A549 (cell line): Measurements from ENCODE around the gene NRG3. TPM values are rescaled to one million over a fixed set of nuclear protein-coding genes. Genes with fewer than 3 reads are reported as not detected.

Experiments used
- ATAC-seq, 2 experiments: fragments of 200-7000 bp in 1 of 2; fragments of >200 bp in 1 of 2; cut with Nextera tagmentation in 1 of 2; cut with Tn5 transposase in 1 of 2; 3 replicates each; pipeline versions ENCODE4 v1.8.0 to v1.9.1; 2018 to 2020; ENCODE audit warnings: mild to moderate bottlenecking in 1 of 2, moderate library complexity in 1 of 2
- CTCF ChIA-PET: fragments of 300-600 bp; sonication (Branson Sonifier 250); formaldehyde crosslinking; extraction: SDS; loops from one replicate; lab custom pipeline; 2021; ENCODE audit warnings: antibody characterized with exemption, inconsistent platforms; lab: Yijun Ruan, JAX
- POLR2A ChIA-PET: fragments of 350-600 bp; formaldehyde crosslinking; extraction: SDS; loops from one replicate; lab custom pipeline; 2021; ENCODE audit warnings: antibody characterized with exemption, inconsistent platforms; lab: Yijun Ruan, JAX
- DNase-seq, 2 experiments: peaks; one replicate each; pipeline versions ENCODE4 v3.0.0 to v3.0.0-alpha.2; 2011 to 2016; ENCODE audit warnings: low read depth in 1 of 2, low spot score in 1 of 2
- FAIRE-seq: peaks from 2 replicates; lab custom pipeline; 2011; peaks lifted over from hg19 to GRCh38; lab: Jason Lieb, UNC
- H3K27ac ChIP-seq, 2 experiments: fragments of >200 bp; sonication (Bioruptor Twin); formaldehyde crosslinking; 3 replicates each; pipeline ENCODE4 v1.5.1; 2016 to 2017
- H3K4me1 ChIP-seq: fragments of >200 bp; sonication (Bioruptor Twin); formaldehyde crosslinking; 3 replicates; pipeline ENCODE4 v1.6.1; 2016
- H3K4me2 ChIP-seq: fragments of >200 bp; sonication (Bioruptor Twin); formaldehyde crosslinking; 3 replicates; pipeline ENCODE4 v1.6.1; 2016
- H3K4me3 ChIP-seq: fragments of >200 bp; sonication (Bioruptor Twin); formaldehyde crosslinking; 3 replicates; pipeline ENCODE4 v1.5.1; 2016
- H3K9me3 ChIP-seq: fragments of >200 bp; sonication (Bioruptor Twin); formaldehyde crosslinking; 3 replicates; pipeline ENCODE4 v1.6.1; 2016
- BCL3 ChIP-seq: fragments of >200 bp; sonication (Bioruptor Twin); formaldehyde crosslinking; IDR thresholded peaks from 3 replicates; pipeline ENCODE4 v1.6.1; 2016
- CBX2 ChIP-seq: fragments of 200-600 bp; sonication (generic); IDR thresholded peaks from 2 replicates; pipeline ENCODE4 v1.6.1; 2016; ENCODE audit warnings: low read depth, mild to moderate bottlenecking, borderline replicate concordance
- CBX8 ChIP-seq: fragments of 200-600 bp; sonication (generic); IDR thresholded peaks from 2 replicates; pipeline ENCODE4 v1.6.1; 2016
- CEBPB ChIP-seq, 2 experiments: fragments of >200 bp in 1 of 2; sonication (Bioruptor Twin) in 1 of 2; formaldehyde crosslinking in 1 of 2; IDR thresholded peaks; 2 replicates each; pipeline ENCODE4 v1.6.1; 2012 to 2016
- CHD2 ChIP-seq: fragments of 150-350 bp; IDR thresholded peaks from 2 replicates; pipeline ENCODE4 v1.6.1; 2014; ENCODE audit warnings: low read length; ENCODE audit not compliant: partially characterized antibody
- CHD4 ChIP-seq: fragments of 200-600 bp; sonication (generic); IDR thresholded peaks from 2 replicates; pipeline ENCODE4 v1.6.1; 2016; ENCODE audit warnings: antibody characterized with exemption, mild to moderate bottlenecking, borderline replicate concordance
- CTCF ChIP-seq: fragments of >200 bp; sonication (Bioruptor Twin); formaldehyde crosslinking; IDR thresholded peaks from 3 replicates; pipeline ENCODE4 v1.5.1; 2016
- ESRRA ChIP-seq: fragments of 150-350 bp; IDR thresholded peaks from 2 replicates; pipeline ENCODE4 v1.6.1; 2014; ENCODE audit warnings: mild to moderate bottlenecking, low read length, borderline replicate concordance
- FOSB ChIP-seq: fragments of 250-450 bp; sonication (Bioruptor Pico); IDR thresholded peaks from 2 replicates; pipeline ENCODE4 v1.5.0; 2020; ENCODE audit warnings: mild to moderate bottlenecking, moderate library complexity
- FOSL2 ChIP-seq, 2 experiments: fragments of 450-650 bp in 1 of 2; fragments of >200 bp in 1 of 2; sonication (Bioruptor Twin) in 1 of 2; formaldehyde crosslinking; IDR thresholded peaks; 2 replicates each; pipeline versions ENCODE4 v1.5.0 to v1.6.1; 2016 to 2020; ENCODE audit warnings: mild to moderate bottlenecking in 1 of 2, moderate library complexity in 1 of 2
- FOXS1 ChIP-seq: fragments of 250-450 bp; sonication (Bioruptor Pico); IDR thresholded peaks from 2 replicates; pipeline ENCODE4 v1.5.0; 2020; ENCODE audit warnings: mild to moderate bottlenecking, moderate library complexity
- GATA3 ChIP-seq: IDR thresholded peaks from 2 replicates; pipeline ENCODE4 v1.6.1; 2012; ENCODE audit warnings: borderline replicate concordance
- HES2 ChIP-seq: fragments of >200 bp; sonication (Bioruptor Twin); formaldehyde crosslinking; IDR thresholded peaks from 2 replicates; pipeline ENCODE4 v1.6.1; 2016
- HMGXB4 ChIP-seq: fragments of 250-450 bp; sonication (Bioruptor Pico); IDR thresholded peaks from 2 replicates; pipeline ENCODE4 v1.5.0; 2021; ENCODE audit warnings: mild to moderate bottlenecking, moderate library complexity, borderline replicate concordance
- HOXB13 ChIP-seq: fragments of 250-450 bp; sonication (Bioruptor Pico); IDR thresholded peaks from 2 replicates; pipeline ENCODE4 v1.5.0; 2020; ENCODE audit warnings: low read depth, mild to moderate bottlenecking, moderate library complexity
- JUNB ChIP-seq: fragments of >200 bp; sonication (Bioruptor Twin); formaldehyde crosslinking; IDR thresholded peaks from 2 replicates; pipeline ENCODE4 v1.6.1; 2016
- KDM5A ChIP-seq: fragments of 200-600 bp; sonication (generic); IDR thresholded peaks from 2 replicates; pipeline ENCODE4 v1.6.1; 2016; ENCODE audit warnings: antibody characterized with exemption, mild to moderate bottlenecking
- NFE2L2 ChIP-seq: fragments of 150-350 bp; conservative IDR thresholded peaks from 2 replicates; pipeline ENCODE4 v1.6.1; 2014; ENCODE audit warnings: low read length
- NR3C1 ChIP-seq: fragments of >200 bp; sonication (Bioruptor Twin); formaldehyde crosslinking; IDR thresholded peaks from 3 replicates; pipeline ENCODE4 v1.6.1; 2017
- PBX3 ChIP-seq: IDR thresholded peaks from 2 replicates; pipeline ENCODE4 v1.6.1; 2012
- RCOR1 ChIP-seq: fragments of 150-350 bp; IDR thresholded peaks from 2 replicates; pipeline ENCODE4 v1.6.1; 2014; ENCODE audit warnings: antibody characterized with exemption, low read length, low read depth
- RFX5 ChIP-seq: fragments of 450-650 bp; IDR thresholded peaks from 2 replicates; pipeline ENCODE4 v1.7.1; 2014; ENCODE audit warnings: antibody characterized with exemption, mild to moderate bottlenecking, moderate library complexity
- SMC3 ChIP-seq: fragments of >200 bp; sonication (Bioruptor Twin); formaldehyde crosslinking; IDR thresholded peaks from 3 replicates; pipeline ENCODE4 v1.6.1; 2018; ENCODE audit warnings: inconsistent platforms
- SREBF2 ChIP-seq: fragments of 450-650 bp; IDR thresholded peaks from 2 replicates; pipeline ENCODE4 v1.6.1; 2014; ENCODE audit warnings: mild to moderate bottlenecking, moderate library complexity
- USF2 ChIP-seq: fragments of 450-650 bp; IDR thresholded peaks from 2 replicates; pipeline ENCODE4 v1.6.1; 2014; ENCODE audit warnings: antibody characterized with exemption
- ZC3H11A ChIP-seq: fragments of 450-650 bp; IDR thresholded peaks from 2 replicates; pipeline ENCODE4 v1.6.1; 2014; ENCODE audit warnings: antibody characterized with exemption, mild to moderate bottlenecking
- ZFP36 ChIP-seq: fragments of 450-650 bp; IDR thresholded peaks from 2 replicates; pipeline ENCODE4 v1.6.1; 2014; ENCODE audit warnings: borderline replicate concordance; ENCODE audit not compliant: partially characterized antibody
- ZSCAN20 ChIP-seq: fragments of 250-450 bp; sonication (Bioruptor Pico); IDR thresholded peaks from 2 replicates; pipeline ENCODE4 v1.8.0; 2022; ENCODE audit warnings: mild to moderate bottlenecking, moderate library complexity
- WGBS: methylation state at CpG from one replicate; pipeline ENCODE4 v1.1.6; 2017; ENCODE audit errors: missing lambda C conversion rate; 5-methylcytosine and 5-hydroxymethylcytosine counted together
- polyA plus RNA-seq, 4 experiments: library from polyadenylated mRNA; depleted of rRNA in 3 of 4; stranded (reverse); fragments of >200 nt; fragmentation: RNase III in 1 of 4; extraction: RNeasy Plus Mini Kit Qiagen cat#74134 plus additional on column Dnase treatment in 1 of 4; gene quantifications; 2 replicates in 3 of 4; 3 replicates in 1 of 4; pipeline ENCODE4 v1.2.3, GENCODE V29; 2011 to 2017

The NRG3 gene
- polyA plus RNA-seq, 2 of the 4 experiments (the other 2 are of a cell fraction), result not detected

GRCh38 chr10:82420001-82420400 lies 545.0 kb downstream of the NRG3 start:
- POLR2A ChIA-PET, result no interaction called here
- DNase-seq, result no peak
- no peak for ATAC-seq
- peaks cover 3% of the 10 kb centered on the region; the same call in 1 of the 3 replicates for H3K9me3 ChIP-seq
- no peak overlapping the region for H3K27ac ChIP-seq
- no peak for TF ChIP-seq SMC3
- TF ChIP-seq KDM5A, result no peak
- no peak for TF ChIP-seq ESRRA
- no peak for TF ChIP-seq PBX3
- TF ChIP-seq NR3C1, result no peak
- no peak for TF ChIP-seq CHD4
- no peak for TF ChIP-seq GATA3
- TF ChIP-seq USF2, result no peak
- no peak for TF ChIP-seq HOXB13 (CRISPR knock-in tag)
- TF ChIP-seq HES2, result no peak
- TF ChIP-seq HMGXB4 (CRISPR knock-in tag), result no peak
- no peak for TF ChIP-seq RFX5
- TF ChIP-seq CBX2, result no peak
- no peak for TF ChIP-seq CEBPB (IDR thresholded peaks at IDR 0.05)
- no peak overlapping the region for H3K4me3 ChIP-seq
- WGBS, result 44% methylated on average over 2 of the region's 2 CpGs
- no peak overlapping the region for H3K4me2 ChIP-seq
- CTCF ChIA-PET, result no interaction called here
- H3K4me1 ChIP-seq, result no peaks in the 10 kb centered on the region
- FAIRE-seq, result no peak

GRCh38 chr10:82429302-82429701 lies 554.3 kb downstream of the NRG3 start:
- Histone ChIP-seq H3K9me3 (peaks cover 9% of the 10 kb centered on the region; the same call in 1 of the 3 replicates), H3K4me3 (no peak overlapping the region), H3K4me2 (no peak overlapping the region), H3K4me1 (no peaks in the 10 kb centered on the region), H3K27ac (no peak overlapping the region)
- DNase-seq, result no peak
- no peak for ATAC-seq
- CTCF ChIA-PET, result no interaction called here
- POLR2A ChIA-PET, result no interaction called here
- TF ChIP-seq FOXS1 (no peak), SREBF2 (no peak), CHD2 (no peak), BCL3 (no peak), NFE2L2 (no peak), CHD4 (no peak), ZFP36 (no peak), RCOR1 (no peak), JUNB (no peak), FOSL2 (IDR thresholded peaks at IDR 0.05) (no peak), FOSL2 (CRISPR knock-in tag; IDR thresholded peaks at IDR 0.05) (no peak), FOSB (CRISPR knock-in tag) (no peak), CBX8 (no peak), ZSCAN20 (CRISPR knock-in tag) (no peak), NR3C1 (no peak), ZC3H11A (no peak), CTCF (no peak), CEBPB (IDR thresholded peaks at IDR 0.05) (no peak)
- FAIRE-seq, result no peak
